GM12878 (cell line): ENCODE data around the gene CALD1. TPM values are rescaled to one million over a fixed set of nuclear protein-coding genes. Genes with fewer than 3 reads are reported as not detected.

Experiments used
- ATAC-seq: fragments of 200-7000 bp; cut with Tn5 transposase; 3 replicates; pipeline ENCODE4 v1.9.1; 2020; ENCODE audit warnings: mild to moderate bottlenecking, moderate library complexity
- BruUV-seq: library from RNA; stranded (reverse); fragments of 400-500 nt; replicated peaks from 2 replicates; lab custom pipeline; 2021; lab: Mats Ljungman, UMichigan
- CTCF ChIA-PET: fragments of 300-600 bp; sonication (Branson Sonifier 250); formaldehyde crosslinking; extraction: SDS; loops from one replicate; lab custom pipeline; 2021; ENCODE audit warnings: inconsistent platforms; lab: Yijun Ruan, JAX
- POLR2A ChIA-PET: fragments of 350-600 bp; formaldehyde crosslinking; extraction: SDS; loops from one replicate; lab custom pipeline; 2021; ENCODE audit warnings: inconsistent platforms; lab: Charles Lee
- RAD21 ChIA-PET: fragments of 300-600 bp; sonication (Branson Sonifier 250); formaldehyde crosslinking; loops from one replicate; lab custom pipeline; 2023; ENCODE audit warnings: antibody characterized with exemption; ENCODE audit not compliant: unreplicated experiment; lab: Charles Lee
- SMC1A ChIA-PET: fragments of 300-600 bp; sonication (Branson Sonifier 250); formaldehyde crosslinking; loops from one replicate; lab custom pipeline; 2023; ENCODE audit not compliant: unreplicated experiment, uncharacterized antibody; lab: Charles Lee
- DNase-seq: peaks from one replicate; pipeline ENCODE4 v3.0.0-alpha.2; 2011; ENCODE audit warnings: low read depth, low spot score
- FAIRE-seq: peaks from 3 replicates; lab custom pipeline; 2011; peaks lifted over from hg19 to GRCh38; lab: Jason Lieb, UNC
- H2AFZ ChIP-seq: 2 replicates; pipeline ENCODE4 v1.6.0; 2011; ENCODE audit warnings: low read depth, low read length, control low read depth; ENCODE audit not compliant: control insufficient read depth
- H3K27ac ChIP-seq: 2 replicates; pipeline ENCODE4 v1.5.1; 2011; ENCODE audit warnings: control low read depth; ENCODE audit not compliant: control insufficient read depth, insufficient read depth
- H3K27me3 ChIP-seq, 2 experiments: replicated peaks in 1 of 2; 2 replicates each; pipeline versions ENCODE4 v1.6.0 to v1.6.1; 2011; ENCODE audit warnings: low read length in 1 of 2; ENCODE audit not compliant: control insufficient read depth in 2 of 2, insufficient read depth in 2 of 2
- H3K36me3 ChIP-seq, 2 experiments: 2 replicates each; pipeline ENCODE4 v1.5.1; 2011; ENCODE audit warnings: low read length in 1 of 2; ENCODE audit not compliant: control insufficient read depth in 2 of 2, insufficient read depth in 2 of 2
- H3K4me1 ChIP-seq: 2 replicates; pipeline ENCODE4 v1.6.1; 2011; ENCODE audit warnings: mild to moderate bottlenecking, low read length, moderate library complexity, mixed read lengths; ENCODE audit not compliant: control insufficient read depth, insufficient read depth
- H3K4me2 ChIP-seq: 2 replicates; pipeline ENCODE4 v1.6.0; 2011; ENCODE audit warnings: control low read depth; ENCODE audit not compliant: control insufficient read depth, insufficient read depth
- H3K4me3 ChIP-seq: fragments of 200-600 bp; sonication (generic); 2 replicates; pipeline ENCODE4 v1.5.1; 2016
- H3K79me2 ChIP-seq: 2 replicates; pipeline ENCODE4 v1.6.0; 2011; ENCODE audit warnings: low read length; ENCODE audit not compliant: control insufficient read depth, insufficient read depth
- H3K9ac ChIP-seq: 2 replicates; pipeline ENCODE4 v1.8.0; 2011; ENCODE audit warnings: low read length, control low read depth, mixed read lengths; ENCODE audit not compliant: control insufficient read depth, insufficient read depth
- H3K9me3 ChIP-seq: replicated peaks from 3 replicates; pipeline ENCODE4 v1.5.1; 2011; ENCODE audit warnings: mild to moderate bottlenecking, low read length; ENCODE audit not compliant: control insufficient read depth, insufficient read depth
- H4K20me1 ChIP-seq: 2 replicates; pipeline ENCODE4 v1.6.0; 2011; ENCODE audit not compliant: control insufficient read depth, insufficient read depth
- CEBPB ChIP-seq, 2 experiments: fragments of 150-350 bp in 1 of 2; IDR thresholded peaks; 2 replicates each; pipeline ENCODE4 v1.6.1; 2012 to 2014; ENCODE audit warnings: low read depth in 2 of 2, low read length in 2 of 2, borderline replicate concordance in 1 of 2, inconsistent platforms in 1 of 2
- HDAC6 ChIP-seq: fragments of 200-600 bp; sonication (generic); IDR thresholded peaks from one replicate; pipeline ENCODE4 v1.8.0; 2017; ENCODE audit warnings: antibody characterized with exemption; ENCODE audit not compliant: unreplicated experiment
- KLF5 ChIP-seq: fragments of 450-650 bp; IDR thresholded peaks from 2 replicates; pipeline ENCODE4 v1.6.1; 2014; ENCODE audit warnings: mild to moderate bottlenecking; ENCODE audit not compliant: partially characterized antibody
- LARP7 ChIP-seq: fragments of 450-650 bp; IDR thresholded peaks from 2 replicates; pipeline ENCODE4 v1.6.1; 2017; ENCODE audit warnings: mild to moderate bottlenecking
- NBN ChIP-seq: fragments of 450-650 bp; IDR thresholded peaks from 2 replicates; pipeline ENCODE4 v1.6.1; 2016
- NRF1 ChIP-seq: conservative IDR thresholded peaks from 2 replicates; pipeline ENCODE4 v1.6.1; 2011; ENCODE audit warnings: mild to moderate bottlenecking, low read depth, low read length, improper control_type of control experiment
- RAD51 ChIP-seq: fragments of 450-650 bp; IDR thresholded peaks from 2 replicates; pipeline ENCODE4 v1.6.1; 2016; ENCODE audit warnings: moderate library complexity, mild to moderate bottlenecking, inconsistent platforms
- TAF1 ChIP-seq: IDR thresholded peaks from 2 replicates; pipeline ENCODE4 v1.6.1; 2011; ENCODE audit warnings: mild to moderate bottlenecking, low read depth, low read length, borderline replicate concordance
- YY1 ChIP-seq: IDR thresholded peaks from 2 replicates; pipeline ENCODE4 v1.6.1; 2011; ENCODE audit warnings: low read depth, mild to moderate bottlenecking, low read length
- WGBS: methylation state at CpG from one replicate; pipeline ENCODE4 v1.1.6; 2016; ENCODE audit warnings: low lambda C conversion rate; ENCODE audit not compliant: insufficient replicate concordance, insufficient coverage; ENCODE audit errors: missing lambda C conversion rate; 5-methylcytosine and 5-hydroxymethylcytosine counted together
- in situ Hi-C: fragments of 300-500 bp; cut with MboI; formaldehyde crosslinking; loops from 9 replicates; pipeline ENCODE4 v1.14.3; 2018; ENCODE audit warnings: mixed read lengths
- intact Hi-C: fragments of 100-400 bp; cut with micrococcal nuclease; formaldehyde crosslinking; loops from one replicate; pipeline ENCODE4 v1.14.2; 2022; ENCODE audit not compliant: unreplicated experiment
- polyA plus RNA-seq, 11 experiments: library from polyadenylated mRNA; depleted of rRNA in 4 of 11; unstranded in 6 of 11; stranded (reverse) in 5 of 11; fragments of >200 nt; fragmentation: Nextera tagmentation in 4 of 11; fragmentation: Illumina TruSeq in 1 of 11; extraction: Ambion mirVana in 4 of 11; extraction: Trizol in 1 of 11; gene quantifications; 1 replicate in 1 of 11; 2 replicates in 10 of 11; pipeline versions ENCODE4 v1.2.1 to v1.2.3, GENCODE V29; 2011 to 2016; ENCODE audit warnings: inconsistent platforms in 2 of 11, missing spikeins in 2 of 11, low read depth in 1 of 11
- total RNA-seq, 4 experiments: library from RNA; depleted of rRNA in 3 of 4; stranded (reverse); fragments of >200 nt in 3 of 4; fragmentation: Illumina TruSeq in 1 of 4; extraction: Trizol in 1 of 4; gene quantifications; 2 replicates each; pipeline versions ENCODE4 v1.2.1 to v1.2.3, GENCODE V29; 2013 to 2021

CALD1 gene
- total and polyA plus RNA-seq, 10 of the 15 experiments (the other 5 are each of a cell fraction or from before 2014, with no cell fraction given), result 0.03 to 1.3 (median 0.22) TPM

- H3K36me3 ChIP-seq, result no peaks in the 10 kb centered on the region
- H3K27me3 ChIP-seq, result no peaks in the 10 kb centered on the region
- DNase-seq (no peak), FAIRE-seq (no peak), ATAC-seq (no peak)
- H4K20me1 ChIP-seq, result no peaks in the 10 kb centered on the region
- RAD21 ChIA-PET, result interaction anchor here (0.8 kb wide), 1 partner anchor 93 kb away, joined by 3 read pairs; no protein-coding TSS in a partner anchor
- H2AFZ ChIP-seq, result no peak overlapping the region
- in situ Hi-C loops, result no loop called here
- no peaks in the 10 kb centered on the region; the same call in 2 of the 3 replicates for H3K9me3 ChIP-seq
- WGBS, result 26% methylated on average over 2 of the region's 2 CpGs
- no peak overlapping the region for H3K27ac ChIP-seq
- SMC1A ChIA-PET, result interaction anchor here (0.5 to 3.1 kb wide), 4 partner anchors 10 to 649 kb away, joined by 3 to 10 read pairs (median 3); no protein-coding TSS in a partner anchor
- TF ChIP-seq NRF1 (no peak), RAD51 (peak; percentile 24; the same call in 1 of the 2 replicates), TAF1 (no peak), HDAC6 (no peak), CEBPB (IDR thresholded peaks at IDR 0.05; ENCODE audit: borderline replicate concordance in 1 of 2, low read depth in 2 of 2, low read length in 2 of 2) (no peak)
- H3K4me1 ChIP-seq, result no peaks in the 10 kb centered on the region
- no peak overlapping the region for H3K4me2 ChIP-seq
- no peaks in the 10 kb centered on the region for H3K79me2 ChIP-seq
- H3K4me3 ChIP-seq, result no peak overlapping the region
- CTCF ChIA-PET, result interaction anchor here (0.7 kb wide), 1 partner anchor 92 kb away, joined by 3 read pairs; no protein-coding TSS in a partner anchor
- no TSS peak for BruUV-seq
- H3K9ac ChIP-seq, result no peak overlapping the region
- intact Hi-C loops, result no loop called here
- POLR2A ChIA-PET, result interaction anchor here (0.6 kb wide), 1 partner anchor 8 kb away, joined by 3 read pairs; no protein-coding TSS in a partner anchor
Measured at GRCh38 chr7:134850066-134850465, 70.6 kb downstream of the CALD1 start.

- Histone ChIP-seq H3K36me3 (no peaks in the 10 kb centered on the region), H3K27me3 (no peaks in the 10 kb centered on the region), H4K20me1 (no peaks in the 10 kb centered on the region), H2AFZ (no peak overlapping the region), H3K9ac (no peak overlapping the region), H3K9me3 (no peaks in the 10 kb centered on the region; the same call in 2 of the 3 replicates), H3K4me2 (no peak overlapping the region), H3K4me3 (no peak overlapping the region), H3K4me1 (no peaks in the 10 kb centered on the region), H3K27ac (no peak overlapping the region), H3K79me2 (no peaks in the 10 kb centered on the region)
- RAD21 ChIA-PET, result interaction anchor here (0.8 kb wide), 1 partner anchor 92 kb away, joined by 3 read pairs; no protein-coding TSS in a partner anchor
- intact Hi-C loops (no loop called here), in situ Hi-C loops (no loop called here)
- CTCF ChIA-PET, result interaction anchor here (0.6 to 0.8 kb wide), 2 partner anchors 58 to 101 kb away, joined by 3 read pairs; no protein-coding TSS in a partner anchor
- FAIRE-seq (no peak), DNase-seq (no peak), ATAC-seq (no peak)
- SMC1A ChIA-PET, result interaction anchor here (0.7 to 3.1 kb wide), 3 partner anchors 9 to 218 kb away, joined by 3 to 10 read pairs (median 4); no protein-coding TSS in a partner anchor
- no peak for TF ChIP-seq KLF5
- no peak for TF ChIP-seq NBN
- TF ChIP-seq YY1, result no peak
- TF ChIP-seq LARP7, result no peak
- POLR2A ChIA-PET, result no interaction called here
- 18% methylated on average over 3 of the region's 3 CpGs for WGBS
- BruUV-seq, result no TSS peak
Measured at GRCh38 chr7:134851141-134851540, 71.7 kb downstream of the CALD1 start.
